Natural killer cell (primary cell): ENCODE data around the gene GADL1. TPM values are rescaled to one million over a fixed set of nuclear protein-coding genes. Genes with fewer than 3 reads are reported as not detected.

Experiments
- ATAC-seq, 3 donors: fragments of 150-1000 bp in 2 of 3; fragments of 200-7000 bp in 1 of 3; cut with Tn5 transposase; 1 replicate in 1 of 3; 2 replicates in 2 of 3; pipeline ENCODE4 v1.10.0; 2021; ENCODE audit warnings: mild to moderate bottlenecking in 2 of 3, moderate library complexity in 2 of 3
- DNase-seq, 2 donors: peaks; one replicate each; pipeline versions ENCODE4 v3.0.0 to v3.0.0-alpha.2; 2013 to 2021; ENCODE audit warnings: mixed read lengths in 1 of 2
- H3K27ac ChIP-seq: one replicate; pipeline ENCODE4 v1.5.1; 2013; ENCODE audit warnings: mild to moderate bottlenecking, low read length
- H3K27me3 ChIP-seq: one replicate; pipeline ENCODE4 v1.6.1; 2013; ENCODE audit warnings: low read length; ENCODE audit not compliant: control insufficient read depth, insufficient read depth
- H3K36me3 ChIP-seq: one replicate; pipeline ENCODE4 v1.6.1; 2013; ENCODE audit warnings: low read length; ENCODE audit not compliant: control insufficient read depth, insufficient read depth
- H3K4me1 ChIP-seq: one replicate; pipeline ENCODE4 v1.6.1; 2013; ENCODE audit warnings: low read length; ENCODE audit not compliant: control insufficient read depth, insufficient read depth
- H3K4me3 ChIP-seq: one replicate; pipeline ENCODE4 v1.5.1; 2013; ENCODE audit warnings: low read length
- H3K9me3 ChIP-seq: one replicate; pipeline ENCODE4 v1.6.1; 2013; ENCODE audit warnings: low read length; ENCODE audit not compliant: control insufficient read depth, insufficient read depth
- H3K27ac Mint-ChIP-seq, 2 donors: one replicate each; pipeline ENCODE4 v1.8.0; 2022; ENCODE audit warnings: mild to moderate bottlenecking in 2 of 2, mixed read lengths in 2 of 2, moderate library complexity in 1 of 2
- H3K27me3 Mint-ChIP-seq, 2 donors: one replicate each; pipeline ENCODE4 v1.8.0; 2022; ENCODE audit warnings: low read depth in 2 of 2, mixed read lengths in 2 of 2
- H3K36me3 Mint-ChIP-seq: one replicate; pipeline ENCODE4 v1.8.0; 2022; ENCODE audit warnings: mixed read lengths
- H3K4me1 Mint-ChIP-seq, 2 donors: one replicate each; pipeline ENCODE4 v1.8.0; 2022; ENCODE audit warnings: mixed read lengths in 2 of 2
- H3K4me3 Mint-ChIP-seq: one replicate; pipeline ENCODE4 v1.8.0; 2022; ENCODE audit warnings: mild to moderate bottlenecking, moderate library complexity, mixed read lengths
- H3K9me3 Mint-ChIP-seq, 2 donors: one replicate each; pipeline ENCODE4 v1.8.0; 2022; ENCODE audit warnings: mixed read lengths in 2 of 2
- WGBS: methylation state at CpG from one replicate; pipeline ENCODE4 v1.1.7; 2013; ENCODE audit warnings: missing lambda C conversion rate; ENCODE audit not compliant: insufficient coverage; 5-methylcytosine and 5-hydroxymethylcytosine counted together
- intact Hi-C: fragments of 100-400 bp; cut with micrococcal nuclease; formaldehyde crosslinking; loops from one replicate; pipeline ENCODE4 v1.14.2; 2022
- total RNA-seq, 4 donors: library from RNA; stranded (reverse); fragments of 120-200 nt in 1 of 4; gene quantifications; one replicate each; pipeline versions ENCODE4 v1.2.3 to v1.2.4, GENCODE V29; 2013 to 2022
- TF ChIP-seq, protein P1 (sequence below): fragments of 200-600 bp; IDR thresholded peaks from one replicate; pipeline ENCODE4 v1.8.0; 2022; ENCODE audit warnings: antibody characterized with exemption

GADL1 gene
- total RNA-seq, 3 donors from 2014 or later (not counting 1 experiment from before 2014, with no cell fraction given) = not detected

DNA sequence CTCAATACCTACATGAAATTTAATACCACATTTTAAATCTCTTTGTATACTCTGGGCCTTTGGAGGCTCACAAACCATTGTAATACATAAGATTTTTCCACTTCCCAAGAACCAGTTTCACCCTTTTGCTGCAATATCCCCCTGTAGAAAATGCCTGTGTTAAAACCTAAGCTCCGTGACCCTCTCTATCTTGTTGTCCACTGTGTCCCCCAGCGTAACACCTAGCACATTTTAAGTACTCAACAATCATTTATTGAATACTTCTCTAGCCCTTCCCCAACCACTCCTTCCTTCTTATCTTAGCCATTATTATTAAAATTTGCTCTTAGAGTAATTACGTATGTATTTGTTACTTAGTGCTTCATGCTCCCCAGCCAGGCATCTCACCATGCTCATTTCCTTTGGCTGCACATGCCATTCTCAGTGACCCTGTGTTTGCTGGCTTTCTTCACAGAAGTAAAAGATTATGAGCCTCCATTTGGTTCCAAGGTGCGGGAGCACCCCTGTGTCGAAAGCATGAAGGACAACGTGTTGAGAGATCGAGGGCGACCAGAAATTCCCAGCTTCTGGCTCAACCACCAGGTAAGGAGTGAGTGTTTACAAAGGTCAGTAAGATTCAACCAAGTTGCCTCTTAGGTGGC lies 206.4 kb downstream of the GADL1 start:
- DNase-seq = no peak
- no peaks in the 10 kb centered on the region for H3K27me3 Mint-ChIP-seq
- H3K9me3 Mint-ChIP-seq = no peaks in the 10 kb centered on the region
- Histone ChIP-seq H3K9me3 (no peaks in the 10 kb centered on the region), H3K4me1 (peaks cover 10% of the 10 kb centered on the region), H3K27ac (no peak overlapping the region), H3K36me3 (peaks cover 73% of the 10 kb centered on the region), H3K4me3 (no peak overlapping the region), H3K27me3 (no peaks in the 10 kb centered on the region)
- no peak overlapping the region for H3K4me3 Mint-ChIP-seq
- peaks cover 11% of the 10 kb centered on the region for H3K36me3 Mint-ChIP-seq
- no peak for ATAC-seq
- peak overlapping the region; percentile 79 to 84 for H3K27ac Mint-ChIP-seq
- intact Hi-C loops = no loop called here
- TF ChIP-seq, protein P1, sequence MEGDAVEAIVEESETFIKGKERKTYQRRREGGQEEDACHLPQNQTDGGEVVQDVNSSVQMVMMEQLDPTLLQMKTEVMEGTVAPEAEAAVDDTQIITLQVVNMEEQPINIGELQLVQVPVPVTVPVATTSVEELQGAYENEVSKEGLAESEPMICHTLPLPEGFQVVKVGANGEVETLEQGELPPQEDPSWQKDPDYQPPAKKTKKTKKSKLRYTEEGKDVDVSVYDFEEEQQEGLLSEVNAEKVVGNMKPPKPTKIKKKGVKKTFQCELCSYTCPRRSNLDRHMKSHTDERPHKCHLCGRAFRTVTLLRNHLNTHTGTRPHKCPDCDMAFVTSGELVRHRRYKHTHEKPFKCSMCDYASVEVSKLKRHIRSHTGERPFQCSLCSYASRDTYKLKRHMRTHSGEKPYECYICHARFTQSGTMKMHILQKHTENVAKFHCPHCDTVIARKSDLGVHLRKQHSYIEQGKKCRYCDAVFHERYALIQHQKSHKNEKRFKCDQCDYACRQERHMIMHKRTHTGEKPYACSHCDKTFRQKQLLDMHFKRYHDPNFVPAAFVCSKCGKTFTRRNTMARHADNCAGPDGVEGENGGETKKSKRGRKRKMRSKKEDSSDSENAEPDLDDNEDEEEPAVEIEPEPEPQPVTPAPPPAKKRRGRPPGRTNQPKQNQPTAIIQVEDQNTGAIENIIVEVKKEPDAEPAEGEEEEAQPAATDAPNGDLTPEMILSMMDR = no peak
- H3K4me1 Mint-ChIP-seq = peaks cover 66 to 85% of the 10 kb centered on the region in 2 donors
- WGBS = 95% methylated on average over 8 of the region's 8 CpGs

DNA sequence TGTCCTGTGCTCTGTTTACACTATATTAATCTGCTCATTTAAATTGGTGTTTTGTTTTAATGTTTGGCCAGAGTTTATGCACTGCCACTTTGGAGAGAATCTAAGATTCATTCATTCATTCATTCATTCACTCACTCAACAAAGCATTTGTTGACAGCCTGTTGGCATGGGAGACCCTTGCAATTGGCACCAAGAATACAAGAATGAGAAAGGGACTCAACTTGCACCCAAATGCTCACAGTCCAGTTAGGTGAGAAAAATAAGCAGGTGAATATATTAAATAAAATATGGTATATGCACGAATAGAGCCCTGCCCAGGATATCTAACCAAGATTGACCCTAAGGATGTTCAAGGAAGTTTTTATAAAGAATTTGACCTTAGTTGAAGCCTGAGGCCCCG lies 207.7 kb downstream of the GADL1 start:
- peaks cover 69 to 87% of the 10 kb centered on the region in 2 donors for H3K4me1 Mint-ChIP-seq
- 88% methylated on average over 1 of the region's 2 CpGs for WGBS
- ATAC-seq (no peak), DNase-seq (no peak)
- Histone ChIP-seq H3K27me3 (no peaks in the 10 kb centered on the region), H3K4me1 (peaks cover 12% of the 10 kb centered on the region), H3K27ac (no peak overlapping the region), H3K4me3 (no peak overlapping the region), H3K36me3 (peaks cover 63% of the 10 kb centered on the region), H3K9me3 (no peaks in the 10 kb centered on the region)
- H3K4me3 Mint-ChIP-seq = no peak overlapping the region
- peak overlapping the region; percentile 81 to 84 for H3K27ac Mint-ChIP-seq
- H3K27me3 Mint-ChIP-seq = no peaks in the 10 kb centered on the region
- TF ChIP-seq, protein P1 = no peak
- intact Hi-C loops = no loop called here
- peaks cover 11% of the 10 kb centered on the region for H3K36me3 Mint-ChIP-seq
- H3K9me3 Mint-ChIP-seq = no peaks in the 10 kb centered on the region

DNA sequence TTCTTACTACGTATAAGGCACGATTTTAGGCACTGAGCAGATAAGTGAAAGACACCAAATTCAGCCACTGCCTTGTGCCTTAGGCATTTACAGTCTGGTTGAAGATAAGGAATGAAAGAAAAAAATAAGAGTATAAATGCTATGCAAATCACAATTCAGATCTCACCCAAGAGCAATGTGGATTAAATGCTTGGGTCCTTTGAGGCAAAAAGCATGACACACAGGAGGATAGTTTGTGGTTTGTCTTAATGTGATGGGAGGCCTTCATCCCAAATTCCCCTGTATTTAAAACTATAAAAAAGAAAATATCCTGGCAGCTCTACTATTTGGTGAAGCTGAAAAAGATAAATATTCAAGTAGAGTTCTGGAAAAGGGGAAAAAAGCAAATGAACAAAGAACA lies 208.3 kb downstream of the GADL1 start:
- WGBS = 83% methylated on average over 2 of the region's 2 CpGs
- Mint-ChIP-seq H3K4me3 (no peak overlapping the region), H3K27me3 (no peaks in the 10 kb centered on the region), H3K4me1 (peaks cover 75 to 93% of the 10 kb centered on the region in 2 donors), H3K27ac (peak overlapping the region; percentile 81 to 84), H3K9me3 (no peaks in the 10 kb centered on the region), H3K36me3 (peaks cover 11% of the 10 kb centered on the region)
- Histone ChIP-seq H3K27me3 (no peaks in the 10 kb centered on the region), H3K4me1 (peaks cover 18% of the 10 kb centered on the region), H3K9me3 (no peaks in the 10 kb centered on the region), H3K4me3 (no peak overlapping the region), H3K27ac (no peak overlapping the region), H3K36me3 (peaks cover 60% of the 10 kb centered on the region)
- TF ChIP-seq, protein P1 = no peak
- no peak for ATAC-seq
- intact Hi-C loops = no loop called here
- DNase-seq = no peak

DNA sequence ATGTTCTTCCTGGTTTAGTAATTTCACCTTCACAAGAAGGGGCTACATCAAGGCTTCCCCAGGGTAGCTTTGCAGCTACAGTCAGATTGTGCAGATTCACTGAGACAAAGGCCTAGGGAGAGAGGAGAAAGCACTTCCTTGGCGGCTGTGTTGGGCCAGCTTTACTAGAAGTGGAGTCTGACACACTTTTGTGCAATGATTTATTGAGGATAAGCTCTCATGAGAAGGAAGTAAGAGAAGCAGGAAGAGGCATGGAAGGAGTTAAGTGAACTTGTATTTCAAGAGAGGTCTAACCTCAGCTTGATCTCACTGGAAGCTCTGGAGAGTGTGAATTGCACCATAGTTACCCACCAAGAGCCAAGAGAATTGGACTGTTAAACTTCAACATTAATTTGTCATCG lies 209.2 kb downstream of the GADL1 start:
- peaks cover 13% of the 10 kb centered on the region for H3K36me3 Mint-ChIP-seq
- ATAC-seq (peak in 1 of 3 donors; percentile 34), DNase-seq (no peak)
- H3K4me3 Mint-ChIP-seq = no peak overlapping the region
- Histone ChIP-seq H3K27me3 (no peaks in the 10 kb centered on the region), H3K4me1 (peaks cover 23% of the 10 kb centered on the region), H3K4me3 (no peak overlapping the region), H3K9me3 (no peaks in the 10 kb centered on the region), H3K36me3 (peaks cover 58% of the 10 kb centered on the region), H3K27ac (no peak overlapping the region)
- peaks cover 77 to 94% of the 10 kb centered on the region in 2 donors for H3K4me1 Mint-ChIP-seq
- TF ChIP-seq, protein P1 = no peak
- 91% methylated on average over 2 of the region's 2 CpGs for WGBS
- peak overlapping the region; percentile 81 to 84 for H3K27ac Mint-ChIP-seq
- no peaks in the 10 kb centered on the region for H3K27me3 Mint-ChIP-seq
- intact Hi-C loops = no loop called here
- H3K9me3 Mint-ChIP-seq = no peaks in the 10 kb centered on the region
